ENCODE measurements around the gene TMEM132C.

DNA sequence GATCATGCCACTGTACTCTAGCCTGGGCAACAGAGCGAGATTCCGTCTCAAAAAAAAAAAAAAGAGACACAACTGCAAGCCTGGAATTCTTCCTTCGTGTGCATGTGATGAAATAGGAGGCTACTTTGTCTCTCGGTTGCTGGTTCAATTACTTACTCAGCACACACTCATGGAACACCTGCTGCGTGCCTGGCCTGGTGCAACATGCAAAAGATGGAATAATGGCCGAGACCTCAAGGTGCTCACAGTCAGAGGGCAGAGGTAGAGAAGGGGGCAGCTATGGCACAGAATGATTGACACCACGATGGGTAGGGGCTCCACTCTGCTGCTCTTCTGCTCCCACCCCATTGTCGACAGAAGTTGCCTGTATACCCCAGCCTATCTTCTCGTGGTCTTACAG is 444.5 kb downstream of the TMEM132C start:
- TF ChIP-seq POLR2AphosphoS5 (IDR thresholded peaks at IDR 0.05) (no peak), EP300 (IDR thresholded peaks at IDR 0.05) (no peak)

Measured in sigmoid colon (tissue), 4 donors.